ENCODE results near the gene TMEM215.
"Not testable (repeated sequence)": the region's sequence is repeated elsewhere in the genome, so short reads cannot be mapped to it uniquely, and the experiment has no call there.

Gene TMEM215

DNA sequence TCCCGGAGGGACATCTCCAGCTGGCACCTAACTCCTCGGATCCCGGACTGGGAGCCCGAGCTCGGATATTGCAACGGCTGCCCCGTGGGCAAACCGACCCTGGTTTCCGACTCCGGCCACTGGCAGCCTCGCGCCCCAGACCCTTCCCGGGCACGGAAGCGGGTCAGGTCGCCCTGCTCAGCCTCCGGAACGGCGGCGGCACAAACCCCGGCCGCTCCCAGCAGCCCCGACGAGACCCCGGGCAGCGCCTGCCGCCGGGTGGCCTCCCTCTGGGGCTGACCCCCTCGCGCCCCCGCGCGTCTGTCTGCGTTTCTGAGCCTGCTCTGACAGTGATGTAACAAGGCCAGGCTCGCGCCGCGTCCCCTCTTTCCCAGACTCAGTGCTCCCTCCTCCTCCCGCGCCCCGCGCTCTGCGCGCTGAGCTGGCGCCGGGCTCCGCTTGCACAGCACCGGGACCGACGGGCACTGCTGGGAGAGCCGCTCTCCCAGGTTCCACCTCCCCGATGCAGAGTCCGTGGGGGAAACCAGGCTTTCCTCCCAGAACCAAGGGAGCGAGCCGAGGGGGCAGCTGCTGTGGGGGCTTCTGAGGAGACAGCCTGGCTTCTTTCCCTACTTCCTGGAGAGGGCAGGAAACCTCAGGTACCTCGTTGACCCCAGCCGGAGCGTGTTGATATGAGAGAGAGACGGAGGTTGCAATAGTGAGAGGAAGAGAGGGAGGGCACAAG lies at the start of gene TMEM215:
TMEM215 (plus strand) TSS at position 373 of the 724 bp plus-strand sequence. CDS start 644 bp downstream, outside the sequence.
- peak; percentile 8 for DNase-seq

- DNase-seq = no peak
Measured at GRCh38 chr9:32735476-32735875, 47.9 kb upstream of the TMEM215 start.

DNA sequence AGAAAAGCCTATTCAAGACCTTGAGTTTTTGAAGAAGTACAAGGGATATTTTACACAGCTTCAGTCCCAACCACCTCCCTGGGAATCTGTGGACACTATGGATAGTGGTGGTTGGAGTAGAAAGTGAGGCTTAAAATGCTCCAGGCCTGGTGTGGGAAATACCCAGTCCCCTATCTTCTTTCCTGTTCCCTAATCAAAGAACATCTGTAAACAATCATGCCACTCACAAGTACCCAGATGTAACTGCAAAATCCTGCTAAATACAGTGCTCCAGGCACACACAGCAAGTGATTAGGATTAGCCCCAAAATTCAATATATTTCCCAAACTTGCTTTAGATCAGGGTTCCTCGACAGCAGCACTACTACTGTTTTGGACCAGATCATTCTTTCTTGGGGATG lies 46.0 kb upstream of the TMEM215 start:
- DNase-seq = no peak

DNA sequence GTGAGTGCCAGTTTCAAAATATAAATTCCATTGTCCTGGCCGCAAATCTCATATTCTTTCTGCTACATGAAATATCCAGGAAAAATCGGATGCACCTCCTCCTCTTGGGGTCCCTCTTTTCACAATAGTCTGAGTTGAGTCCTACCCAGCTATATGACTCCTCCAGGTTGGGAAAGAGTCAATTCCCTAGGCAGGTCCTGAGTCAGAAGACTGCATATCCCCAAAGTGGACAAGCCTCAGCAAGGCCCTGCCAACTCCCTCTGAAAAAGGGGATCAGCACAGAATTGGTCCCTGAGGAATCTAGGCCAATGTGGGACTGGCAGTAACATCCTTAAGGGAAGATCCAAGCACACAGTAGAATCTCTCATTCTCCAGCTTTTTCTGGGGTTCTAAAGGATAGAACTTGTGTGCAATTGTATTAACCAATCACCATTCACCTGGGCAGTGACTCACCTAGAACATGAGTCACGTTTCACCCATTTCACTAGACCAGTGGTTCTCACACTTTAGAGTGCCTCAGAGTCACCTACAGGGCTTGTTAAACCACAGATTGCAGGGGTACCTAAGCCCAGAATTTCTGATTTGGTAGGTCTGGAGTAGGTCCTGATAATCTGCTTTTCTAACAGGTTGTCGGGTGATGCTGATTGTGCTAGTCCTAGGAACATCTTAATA lies 44.7 kb upstream of the TMEM215 start:
- DNase-seq = peak; percentile 31

DNA sequence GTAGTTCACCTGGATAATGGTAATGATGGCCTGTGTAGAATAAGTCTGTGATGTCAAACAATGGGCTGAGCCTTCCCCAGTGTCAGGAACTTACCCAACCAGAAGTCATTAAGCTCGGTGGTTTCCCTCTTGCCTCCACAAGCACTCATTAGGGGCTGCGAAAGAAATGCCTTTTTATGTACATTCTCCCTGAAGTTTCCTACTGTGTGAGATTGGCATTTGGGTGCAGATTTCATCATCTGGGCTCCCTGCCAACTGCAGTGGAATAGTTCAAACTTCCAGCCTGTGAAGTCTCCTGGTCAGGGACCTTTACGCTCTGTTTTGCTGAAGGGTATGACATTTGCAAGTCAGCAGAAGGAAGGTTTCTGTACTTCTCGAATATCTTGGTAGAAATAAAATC lies 41.6 kb upstream of the TMEM215 start:
- peak; percentile 48 for DNase-seq

- peak; percentile 77 for DNase-seq
Measured at GRCh38 chr9:32742296-32742695, 41.0 kb upstream of the TMEM215 start.

DNA sequence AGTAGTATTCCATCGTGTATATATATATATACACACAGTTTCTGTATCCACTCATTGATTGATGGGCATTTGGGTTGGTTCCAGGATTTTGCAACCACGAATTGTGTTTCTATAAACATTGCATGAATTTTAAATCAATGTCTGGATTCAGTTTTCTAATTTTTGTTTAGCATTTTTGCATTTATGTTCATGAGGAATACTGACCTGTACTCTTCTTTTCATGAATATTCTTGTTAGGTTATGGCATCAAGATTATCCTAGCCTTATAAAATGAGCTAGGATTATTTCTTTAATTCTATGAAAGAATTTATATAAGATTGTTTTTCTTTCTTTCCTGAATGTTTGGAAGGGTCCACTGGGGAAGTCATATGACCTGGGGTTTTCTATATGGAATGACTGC lies 35.3 kb upstream of the TMEM215 start:
- no peak for DNase-seq

- no peak for DNase-seq
Measured at GRCh38 chr9:32755730-32756129, 27.6 kb upstream of the TMEM215 start.

DNA sequence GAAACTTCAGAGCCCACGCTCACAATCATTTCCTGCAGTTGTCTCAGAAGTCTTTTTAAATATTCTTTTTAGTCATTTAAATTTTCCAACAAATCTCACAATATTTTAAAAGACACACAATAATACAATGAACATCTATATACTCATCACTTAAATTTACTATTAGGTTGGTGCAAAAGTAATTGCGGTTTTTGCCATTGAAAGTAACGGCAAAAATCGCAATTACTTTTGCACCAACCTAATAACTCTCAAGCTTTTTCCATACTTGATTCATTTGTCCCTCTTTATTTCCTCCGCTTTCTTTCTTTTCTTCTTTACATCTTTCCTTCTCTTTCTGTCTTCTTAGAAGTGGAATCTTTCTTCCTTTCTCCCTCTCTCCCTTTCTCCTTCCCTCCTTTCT lies 19.2 kb upstream of the TMEM215 start:
- no peak for DNase-seq

DNA sequence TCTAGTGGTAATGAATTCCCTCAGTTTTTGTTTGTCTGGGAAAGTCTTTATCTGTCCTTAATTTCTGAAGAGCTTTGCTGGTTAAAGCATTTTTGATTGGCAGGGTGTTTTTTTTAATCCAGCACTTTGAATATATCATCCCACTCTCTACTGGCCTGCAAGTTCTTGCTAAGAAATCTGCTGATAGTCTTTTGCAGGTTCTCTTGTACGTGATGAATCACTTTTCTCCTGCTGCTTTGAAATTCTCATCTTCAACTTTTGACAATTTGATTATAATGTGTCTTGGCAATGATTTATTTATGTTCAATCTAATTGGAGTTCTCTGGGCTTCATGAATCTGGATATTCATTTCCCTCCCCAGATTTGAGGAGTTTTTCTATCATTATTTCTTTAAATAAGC lies 8.1 kb upstream of the TMEM215 start:
- no peak for DNase-seq

GRCh38 chr9:32776201-32776600 lies 7.1 kb upstream of the TMEM215 start:
- DNase-seq = no peak

DNA sequence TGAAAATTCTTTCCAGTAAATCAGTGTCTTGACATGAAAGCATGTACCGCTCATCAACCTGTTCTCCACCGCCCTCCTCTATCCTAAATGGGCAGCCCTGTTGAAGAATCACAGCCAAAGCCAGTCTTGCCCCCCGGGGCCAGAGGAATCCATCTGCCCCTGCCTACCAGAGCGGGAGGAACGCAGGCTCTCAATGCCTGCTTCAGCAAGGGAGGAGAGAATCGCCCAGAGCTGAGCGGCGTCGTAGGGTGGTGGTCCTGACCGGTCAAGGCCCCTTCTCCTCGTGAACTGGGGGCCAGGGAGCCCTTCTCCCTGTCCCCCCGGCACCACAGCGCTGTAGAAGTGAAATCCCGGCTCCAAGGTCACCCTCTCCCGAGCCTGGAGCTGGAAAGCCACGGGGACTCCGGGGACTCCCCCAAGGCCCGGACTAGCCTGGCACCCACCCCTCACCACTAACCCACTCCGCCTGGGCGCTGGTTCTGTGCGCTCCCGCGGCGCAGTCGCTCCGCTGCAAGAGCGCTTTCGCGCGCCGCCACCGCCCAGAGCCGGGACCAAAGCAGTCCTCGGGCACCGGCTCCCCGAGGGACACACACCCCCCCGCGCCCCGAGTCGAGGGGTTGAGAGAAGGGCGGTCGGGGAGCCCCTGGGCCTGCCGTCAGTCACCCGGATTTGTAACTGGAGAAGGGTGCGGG lies 718 bp upstream of the TMEM215 start:
- no peak for DNase-seq

DNA sequence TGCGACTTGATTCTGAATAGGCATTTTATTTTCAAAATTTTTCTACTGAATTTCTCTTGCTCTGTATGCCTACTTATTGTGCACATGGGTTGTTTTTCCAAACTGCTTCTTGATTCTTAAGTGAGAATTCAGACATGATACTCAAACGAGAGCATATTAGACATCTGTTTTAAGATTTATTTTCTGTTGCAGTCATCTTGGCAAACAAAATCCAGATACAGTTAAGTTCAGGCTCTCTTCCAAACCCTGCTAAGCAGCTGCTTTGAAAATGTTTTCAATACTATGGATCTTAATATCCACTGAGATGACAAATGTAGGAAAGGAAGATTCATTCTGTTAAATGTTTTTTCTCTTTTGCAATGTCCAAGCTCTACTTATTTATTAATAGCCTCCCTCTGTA lies 4.5 kb downstream of the TMEM215 start:
- no peak for DNase-seq

DNA sequence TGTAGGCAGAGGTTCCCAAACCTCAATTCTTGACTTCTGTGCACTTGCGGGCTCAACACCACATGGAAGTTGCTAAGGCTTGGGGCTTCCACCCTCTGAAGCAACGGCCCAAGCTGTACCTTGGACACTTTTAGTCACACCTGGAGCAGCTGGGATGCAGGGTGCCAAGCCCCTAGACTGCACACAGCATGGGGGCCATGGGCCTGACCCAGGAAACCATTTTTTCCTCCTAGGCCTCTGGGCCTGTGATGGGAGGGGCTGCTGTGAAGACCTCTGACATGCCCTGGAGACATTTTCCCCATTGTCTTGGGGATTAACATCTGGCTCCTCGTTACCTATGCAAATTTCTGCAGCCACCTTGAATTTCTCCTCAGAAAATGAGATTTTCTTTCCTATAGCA lies 12.7 kb downstream of the TMEM215 start:
- not testable (repeated sequence) for DNase-seq

DNA sequence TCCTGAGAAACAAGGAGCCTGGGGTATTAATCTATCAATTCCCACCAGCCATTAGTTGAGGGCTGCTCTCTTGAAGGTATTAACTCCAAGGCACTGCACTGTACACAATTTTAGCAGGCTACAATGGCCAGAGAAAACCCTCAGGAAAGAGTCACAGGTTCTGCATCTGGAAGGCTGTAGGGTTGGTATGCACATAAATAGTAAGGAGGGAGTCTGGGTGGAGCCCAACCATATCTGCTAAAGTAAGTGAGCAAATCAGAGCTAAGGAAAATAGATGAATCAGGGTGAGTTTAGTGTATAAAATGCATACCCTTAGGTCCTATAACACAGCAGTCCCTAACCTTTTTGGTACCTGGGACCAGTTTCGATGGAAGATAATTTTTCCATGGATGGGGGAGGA lies 18.2 kb downstream of the TMEM215 start:
- DNase-seq = no peak

GRCh38 chr9:32807217-32807616 lies 23.9 kb downstream of the TMEM215 start:
- DNase-seq = no peak

GRCh38 chr9:32811246-32811645 lies 27.9 kb downstream of the TMEM215 start:
- DNase-seq = no peak

DNA sequence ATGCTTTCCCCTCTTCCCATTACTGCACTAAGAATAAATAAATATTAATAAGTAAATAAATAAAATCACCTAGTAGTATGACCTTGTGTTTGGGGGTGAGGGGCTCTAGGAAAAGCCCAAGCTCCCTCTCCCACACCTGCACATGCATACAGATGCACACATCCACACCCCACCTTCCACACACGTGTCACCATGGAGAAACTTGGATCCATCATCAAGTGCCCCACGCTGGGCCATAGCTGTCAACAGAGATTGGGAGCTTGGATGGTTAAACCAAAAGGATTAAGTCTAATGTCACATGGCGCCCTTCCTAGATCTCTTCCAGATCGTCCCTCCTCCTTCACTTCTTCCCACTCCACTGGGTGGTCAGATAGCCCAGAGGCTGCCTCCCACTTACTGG lies 37.0 kb downstream of the TMEM215 start:
- DNase-seq = no peak

DNA sequence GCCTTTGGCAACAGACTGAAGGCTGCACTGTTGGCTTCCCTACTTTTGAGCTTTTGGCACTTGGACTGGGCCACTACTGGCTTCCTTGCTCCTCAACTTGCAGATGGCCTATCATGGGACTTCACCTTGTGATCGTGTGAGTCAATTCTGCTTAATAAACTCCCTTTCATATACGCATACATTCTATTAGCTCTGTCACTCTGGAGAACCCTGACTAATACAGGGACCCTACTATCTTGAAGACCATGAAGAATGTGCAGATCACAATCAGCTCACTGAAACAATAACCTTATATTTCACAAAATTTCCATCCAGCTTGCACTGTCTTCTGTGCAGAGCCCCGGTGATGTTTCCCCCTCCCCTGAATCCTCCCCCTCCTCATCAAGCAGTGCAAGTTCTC lies 39.8 kb downstream of the TMEM215 start:
- DNase-seq = no peak

GRCh38 chr9:32823551-32823950 lies 40.2 kb downstream of the TMEM215 start:
- DNase-seq = no peak

- no peak for DNase-seq
Measured at GRCh38 chr9:32825203-32825602, 41.9 kb downstream of the TMEM215 start.

GRCh38 chr9:32828861-32829260 lies 45.5 kb downstream of the TMEM215 start:
- no peak for DNase-seq

GRCh38 chr9:32832346-32832745 lies 49.0 kb downstream of the TMEM215 start:
- no peak for DNase-seq

Data from fibroblast of skin of right biceps (primary cell).